IPS-NIHi11 (cell line): ENCODE measurements around the gene HMGCR.

Experiments used
- DNase-seq: peaks from one replicate; pipeline ENCODE4 v3.0.0; 2012; ENCODE audit warnings: mixed read lengths, low spot score

HMGCR gene

DNA sequence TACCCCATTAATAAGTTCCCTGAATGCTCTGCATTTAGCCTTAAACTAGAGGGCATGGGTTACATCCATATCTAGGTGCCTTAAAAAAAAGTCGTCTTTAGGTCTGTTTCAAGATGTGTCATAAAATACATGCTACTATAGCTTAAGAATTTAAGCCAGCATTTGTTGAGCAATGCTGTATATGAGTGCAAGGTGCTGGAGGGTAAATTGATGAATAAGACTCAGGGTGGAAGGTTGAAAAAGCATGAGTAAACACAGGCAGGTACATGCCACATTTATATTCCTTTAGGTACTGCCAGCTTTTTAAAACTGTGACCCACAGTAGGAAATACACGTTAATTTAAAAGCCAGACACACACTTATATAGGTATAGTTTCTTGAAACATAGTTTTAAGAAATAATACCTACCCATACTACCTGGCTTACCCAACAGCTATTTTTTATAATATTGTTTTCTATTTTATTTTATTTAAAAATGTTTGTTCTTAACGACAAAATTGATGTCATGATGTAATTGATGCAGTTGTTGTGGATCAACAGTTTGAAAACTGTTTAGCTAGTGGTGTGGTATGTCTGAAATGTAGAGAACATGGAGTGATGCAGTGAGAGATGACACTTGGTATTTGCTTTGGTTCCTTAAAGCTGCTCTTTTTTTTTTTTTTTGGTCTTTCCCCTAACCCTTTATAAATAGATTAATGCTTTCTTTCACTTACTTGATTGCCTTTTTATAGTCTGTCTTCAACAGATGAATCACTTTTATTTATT, 3.9 kb downstream of the HMGCR start:
- no peak for DNase-seq

DNA sequence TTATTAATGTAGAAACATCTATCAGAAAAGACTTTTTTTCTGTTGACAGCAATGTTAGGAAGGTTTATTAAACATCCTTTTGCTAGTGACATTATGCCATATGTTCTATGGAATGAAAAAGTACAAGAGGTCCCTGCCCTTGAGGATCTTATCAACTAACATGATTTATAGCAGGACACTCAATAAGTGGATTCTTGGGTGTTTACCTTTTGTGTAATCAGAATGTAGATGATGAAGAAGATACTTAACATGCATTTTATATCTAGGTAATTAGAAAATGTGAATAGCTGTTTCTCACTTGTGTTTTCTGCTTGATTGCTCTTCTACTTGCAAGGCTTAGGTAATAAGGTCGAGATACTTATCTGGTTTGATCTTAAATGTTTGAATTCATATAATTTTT, 4.9 kb downstream of the HMGCR start:
- DNase-seq, result no peak

DNA sequence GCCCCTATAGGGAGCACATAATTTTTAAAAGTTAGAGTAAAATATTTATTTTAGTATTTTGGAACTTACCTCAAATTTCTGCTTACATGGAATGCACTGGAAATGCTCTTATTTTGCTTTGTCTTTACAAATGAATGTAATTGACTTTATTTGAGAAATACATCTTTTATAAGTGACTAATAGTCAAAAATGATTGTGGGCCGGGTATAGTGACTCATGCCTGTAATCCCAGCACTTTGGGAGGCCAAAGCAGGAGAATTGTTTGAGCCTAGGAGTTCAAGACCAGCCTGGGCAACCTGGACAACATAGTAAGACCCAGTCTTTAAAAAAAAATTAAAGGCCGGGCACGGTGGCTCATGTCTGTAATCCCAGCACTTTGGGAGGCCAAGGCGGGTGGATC, 5.8 kb downstream of the HMGCR start:
- no peak for DNase-seq

DNA sequence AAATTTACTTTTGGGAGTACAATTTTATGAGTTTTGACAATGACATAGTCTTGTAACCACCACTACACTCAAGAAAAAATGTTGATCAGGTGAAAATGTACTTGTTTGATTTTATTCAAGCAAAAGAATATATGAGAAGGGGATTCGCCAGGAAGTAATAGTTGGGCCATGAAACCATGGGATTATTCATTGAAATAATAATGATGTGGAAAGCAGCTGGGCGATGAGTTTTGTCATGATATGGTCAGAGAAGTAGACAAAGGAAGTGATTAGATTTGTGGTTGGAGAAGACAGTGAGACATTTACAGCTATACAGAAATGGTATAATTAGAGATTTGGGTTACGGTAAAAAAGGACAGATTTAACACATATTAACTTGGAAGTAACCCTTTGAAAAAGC, 11.2 kb downstream of the HMGCR start:
- DNase-seq, result no peak

DNA sequence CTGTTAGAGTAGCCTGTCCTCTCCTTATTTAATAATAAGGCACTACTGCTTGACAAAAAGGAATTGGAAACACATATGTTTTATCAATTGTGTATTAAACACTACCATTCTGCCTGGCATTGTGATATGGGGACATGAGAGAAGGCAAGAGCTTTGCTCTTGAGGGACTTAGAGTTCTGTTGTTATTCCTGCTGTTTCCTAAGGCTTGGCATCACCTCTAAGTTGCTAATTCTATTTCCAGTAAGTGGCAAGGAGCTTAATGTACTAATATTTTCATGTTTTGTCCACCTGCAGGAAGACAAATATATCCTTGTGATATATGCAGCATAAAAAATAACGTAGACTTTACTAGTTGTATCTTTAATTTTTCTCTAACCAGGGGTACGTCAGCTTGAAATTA, 12.6 kb downstream of the HMGCR start:
- DNase-seq, result no peak

DNA sequence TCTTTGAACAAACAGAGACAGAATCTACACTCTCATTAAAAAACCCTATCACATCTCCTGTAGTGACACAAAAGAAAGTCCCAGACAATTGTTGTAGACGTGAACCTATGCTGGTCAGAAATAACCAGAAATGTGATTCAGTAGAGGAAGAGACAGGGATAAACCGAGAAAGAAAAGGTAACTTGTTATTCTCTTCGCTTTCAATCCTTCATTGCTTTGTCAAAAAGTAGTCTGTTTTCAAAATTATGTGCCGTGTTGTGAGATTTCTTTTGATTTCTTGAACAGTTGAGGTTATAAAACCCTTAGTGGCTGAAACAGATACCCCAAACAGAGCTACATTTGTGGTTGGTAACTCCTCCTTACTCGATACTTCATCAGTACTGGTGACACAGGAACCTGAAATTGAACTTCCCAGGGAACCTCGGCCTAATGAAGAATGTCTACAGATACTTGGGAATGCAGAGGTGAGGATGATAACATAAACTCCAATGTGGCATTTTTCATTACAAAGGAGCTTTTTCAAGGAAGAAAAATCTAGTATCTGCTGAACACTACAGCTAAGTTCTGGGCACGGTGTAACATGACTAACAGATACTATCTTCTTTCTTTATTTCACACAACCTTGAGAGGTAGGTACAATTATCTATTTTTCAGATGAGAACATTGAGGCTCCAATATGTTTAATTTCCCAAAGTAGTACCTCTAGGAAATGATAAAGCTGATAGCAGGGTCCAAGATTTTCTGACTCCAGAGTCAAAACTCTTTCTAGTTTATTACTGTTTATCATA, 14.3 kb downstream of the HMGCR start:
- no peak for DNase-seq

DNA sequence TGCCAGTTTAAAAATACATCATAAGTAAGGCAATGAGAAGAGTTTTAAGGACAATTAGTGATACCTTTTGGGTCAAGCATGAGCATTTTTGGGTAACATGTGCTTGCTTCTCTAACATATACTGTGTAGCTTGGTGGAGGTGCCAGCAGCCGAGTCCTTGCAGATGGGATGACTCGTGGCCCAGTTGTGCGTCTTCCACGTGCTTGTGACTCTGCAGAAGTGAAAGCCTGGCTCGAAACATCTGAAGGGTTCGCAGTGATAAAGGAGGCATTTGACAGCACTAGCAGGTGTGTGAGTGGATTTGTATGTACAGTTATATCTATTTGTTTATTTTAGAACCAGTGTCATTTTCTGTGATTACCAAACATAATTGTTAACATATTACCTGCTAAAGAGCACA, 18.2 kb downstream of the HMGCR start:
- DNase-seq, result no peak

DNA sequence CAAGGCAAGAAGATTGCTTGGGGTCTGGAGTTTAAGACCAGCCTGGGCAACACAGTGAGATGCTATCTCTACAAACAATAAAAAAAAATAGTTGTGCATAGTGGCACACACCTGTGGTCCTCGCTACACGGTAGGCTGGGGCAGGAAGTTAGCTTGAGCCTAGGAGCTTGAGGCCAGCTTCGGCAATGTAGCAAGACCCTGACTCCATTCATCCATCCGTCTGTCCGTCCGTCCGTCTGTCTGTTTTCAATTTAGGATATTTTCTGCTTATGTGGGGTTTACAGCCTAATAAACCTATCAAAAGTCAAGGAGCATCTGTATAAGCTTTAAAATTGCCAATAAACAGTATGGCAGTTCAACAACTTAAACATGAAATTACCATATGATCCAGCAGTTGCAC, 19.7 kb downstream of the HMGCR start:
- DNase-seq, result no peak

DNA sequence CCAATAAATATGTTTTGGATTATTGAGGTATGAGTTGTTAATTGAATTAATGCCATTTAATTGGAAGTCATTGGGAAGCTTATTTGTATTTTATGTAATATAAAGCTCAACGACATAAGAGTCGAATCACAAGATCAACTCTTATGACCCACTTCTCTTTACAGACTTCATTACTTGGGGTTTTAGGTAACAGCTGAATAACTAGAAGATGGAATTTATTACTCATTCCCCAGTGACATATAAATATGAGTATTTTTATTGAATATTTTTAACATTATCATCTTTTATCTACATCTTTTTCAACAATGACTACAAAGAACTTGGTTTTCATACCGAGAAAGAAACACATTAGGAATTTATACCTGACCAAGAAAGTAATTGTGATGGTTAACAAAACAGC, 21.1 kb downstream of the HMGCR start:
- DNase-seq, result no peak

DNA sequence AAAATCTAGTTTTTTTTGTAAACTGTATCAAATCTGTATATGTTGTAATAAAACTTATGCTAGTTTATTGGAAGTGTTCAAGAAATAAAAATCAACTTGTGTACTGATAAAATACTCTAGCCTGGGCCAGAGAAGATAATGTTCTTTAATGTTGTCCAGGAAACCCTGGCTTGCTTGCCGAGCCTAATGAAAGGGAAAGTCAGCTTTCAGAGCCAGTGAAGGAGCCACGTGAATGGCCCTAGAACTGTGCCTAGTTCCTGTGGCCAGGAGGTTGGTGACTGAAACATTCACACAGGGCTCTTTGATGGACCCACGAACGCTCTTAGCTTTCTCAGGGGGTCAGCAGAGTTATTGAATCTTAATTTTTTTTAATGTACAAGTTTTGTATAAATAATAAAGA, 24.3 kb downstream of the HMGCR start:
- no peak for DNase-seq

DNA sequence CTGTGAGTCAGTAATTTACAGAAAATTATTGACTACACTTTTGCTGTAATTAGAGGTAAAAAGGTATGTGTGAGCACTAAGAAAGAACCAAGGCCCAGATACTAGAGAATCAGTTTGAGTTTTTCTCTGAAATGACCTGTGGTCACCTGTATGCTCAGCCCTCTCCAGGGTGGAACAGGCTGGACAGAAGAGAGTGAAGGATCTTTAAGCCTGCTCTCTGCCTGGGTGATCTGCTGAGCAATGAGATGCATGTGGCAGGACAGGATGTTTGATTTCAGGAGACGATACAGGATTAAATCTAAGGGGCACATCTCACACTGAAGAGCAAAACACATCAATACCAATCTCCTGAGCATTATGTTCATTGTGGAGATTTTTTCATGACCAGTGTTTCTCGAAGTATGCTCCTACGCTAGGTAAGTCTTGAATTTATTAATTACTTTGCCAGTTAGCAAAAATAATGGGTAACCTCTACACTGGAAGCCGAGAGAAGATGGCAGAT, 25.5 kb downstream of the HMGCR start:
- DNase-seq, result no peak

DNA sequence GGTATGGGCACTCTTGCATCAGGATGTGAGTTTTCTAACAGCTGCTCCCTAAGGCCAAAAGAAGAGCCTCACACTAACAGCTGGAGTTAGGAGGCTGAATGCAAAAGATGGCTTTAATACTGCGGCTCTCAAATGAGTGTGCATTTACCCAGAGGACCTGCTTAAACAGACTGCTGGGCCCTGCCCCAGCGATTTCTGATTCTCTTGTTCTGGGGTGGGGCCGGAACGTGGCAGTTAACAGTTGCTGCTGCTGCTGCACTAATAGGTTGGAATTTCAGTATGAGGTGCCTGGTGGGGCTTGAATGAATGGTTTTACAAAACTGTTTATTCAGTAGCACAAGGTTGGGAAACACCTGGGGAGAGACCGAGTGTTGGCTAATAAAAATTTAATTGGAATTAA, 26.1 kb downstream of the HMGCR start:
- no peak for DNase-seq

DNA sequence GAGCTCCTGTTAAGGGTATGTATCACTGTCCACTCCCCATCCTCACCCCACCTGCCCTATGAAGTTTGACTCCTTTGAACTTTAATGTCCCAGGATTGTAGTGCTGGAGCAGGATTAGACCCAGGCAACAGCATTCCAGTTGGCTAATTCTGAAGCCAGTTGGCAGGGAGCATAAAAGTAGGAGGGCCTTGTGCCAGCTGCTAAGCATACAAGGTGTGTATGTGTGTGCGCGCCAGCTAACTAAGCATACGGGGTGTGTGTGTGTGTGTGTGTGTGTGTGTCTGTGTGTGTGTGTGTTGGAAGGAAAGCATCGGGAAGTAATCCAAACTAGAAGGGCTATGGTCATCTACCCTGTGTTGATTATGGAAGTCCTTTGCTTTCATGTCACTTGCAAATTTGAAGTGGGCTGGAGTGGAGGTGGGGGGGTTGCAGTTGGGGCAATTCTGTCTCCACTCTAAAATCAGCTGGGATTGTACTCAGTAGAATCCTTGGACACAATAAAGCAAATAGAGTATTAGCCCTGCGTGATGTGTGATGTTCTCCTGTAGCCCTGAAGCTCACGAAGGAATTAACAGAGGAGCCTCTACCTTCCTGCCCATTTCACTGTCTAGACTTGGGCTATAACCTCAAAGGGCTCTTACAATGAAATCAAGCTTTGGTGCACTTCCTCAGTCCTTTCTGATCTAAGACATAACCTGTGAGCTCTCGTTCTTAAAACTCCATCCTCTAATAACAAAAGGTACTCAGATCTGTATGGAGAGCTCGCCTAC, 26.9 kb downstream of the HMGCR start:
- DNase-seq, result no peak

DNA sequence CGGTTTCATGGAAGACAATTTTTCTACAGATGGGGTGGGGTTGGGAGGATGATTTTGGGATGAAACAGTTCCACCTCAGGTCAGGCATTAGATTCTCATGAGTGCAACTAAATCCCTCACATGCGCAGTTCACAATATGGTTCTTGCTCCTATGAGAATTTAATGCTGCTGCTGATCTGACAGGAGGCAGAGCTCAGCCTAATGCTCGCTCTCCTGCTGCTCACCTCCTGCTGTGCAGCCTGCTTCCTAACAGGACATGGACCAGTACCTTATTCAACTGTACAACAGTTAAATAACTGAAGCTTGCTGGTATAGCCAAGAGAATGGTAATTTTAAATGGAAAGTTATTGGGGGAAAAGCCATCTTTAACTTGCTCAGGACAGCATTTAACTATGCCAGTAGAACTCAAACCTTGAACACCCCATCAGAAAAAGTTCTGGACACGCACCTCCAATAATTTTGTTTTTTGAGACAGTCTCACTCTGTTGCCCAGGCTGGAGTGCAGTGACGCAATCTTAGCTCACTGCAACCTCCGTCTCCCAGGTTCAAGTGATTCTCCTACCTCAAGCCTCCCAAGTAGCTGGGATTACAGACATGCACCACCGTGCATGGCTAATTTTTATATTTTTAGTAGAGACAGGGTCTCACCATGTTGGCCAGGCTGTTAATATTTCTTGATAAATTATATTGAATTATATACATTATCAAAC, 27.7 kb downstream of the HMGCR start:
- no peak for DNase-seq

DNA sequence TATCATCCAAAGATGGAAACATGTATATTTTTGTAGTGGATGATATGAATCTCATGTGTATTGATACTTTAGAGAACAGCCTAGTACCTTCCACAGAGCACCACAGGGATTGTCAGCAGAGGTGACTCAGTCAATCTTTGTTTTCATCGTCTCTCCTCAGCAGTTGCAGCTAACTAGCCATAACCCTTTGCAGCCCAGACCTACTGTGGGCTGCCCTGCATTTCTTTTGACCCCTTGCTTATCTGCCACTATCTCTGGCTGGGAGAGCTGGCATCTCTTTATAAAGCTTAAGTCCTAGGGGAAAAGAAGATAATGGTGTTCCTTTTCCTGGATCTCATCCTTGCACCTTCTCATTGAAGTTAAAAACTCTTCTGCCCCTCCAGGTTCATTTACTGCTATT, 28.7 kb downstream of the HMGCR start:
- DNase-seq, result no peak

DNA sequence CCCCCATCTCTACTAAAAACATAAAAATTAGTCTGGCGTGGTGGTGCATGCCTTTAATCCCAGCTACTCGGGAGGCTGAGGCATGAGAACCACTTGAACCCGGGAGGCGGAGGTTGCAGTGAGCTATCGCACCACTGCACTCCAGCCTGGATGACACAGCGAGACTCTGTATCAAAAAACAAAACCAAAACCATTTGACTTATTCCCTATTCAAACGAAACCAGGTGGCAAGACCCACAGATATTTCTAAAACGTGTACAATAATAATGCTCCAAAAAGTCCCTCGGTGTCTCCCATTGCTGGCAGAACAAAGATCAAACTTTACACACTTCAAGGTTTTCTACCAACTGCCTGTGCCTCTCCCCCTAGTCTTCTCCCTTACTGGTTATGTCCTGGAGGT, 29.8 kb downstream of the HMGCR start:
- DNase-seq, result no peak

DNA sequence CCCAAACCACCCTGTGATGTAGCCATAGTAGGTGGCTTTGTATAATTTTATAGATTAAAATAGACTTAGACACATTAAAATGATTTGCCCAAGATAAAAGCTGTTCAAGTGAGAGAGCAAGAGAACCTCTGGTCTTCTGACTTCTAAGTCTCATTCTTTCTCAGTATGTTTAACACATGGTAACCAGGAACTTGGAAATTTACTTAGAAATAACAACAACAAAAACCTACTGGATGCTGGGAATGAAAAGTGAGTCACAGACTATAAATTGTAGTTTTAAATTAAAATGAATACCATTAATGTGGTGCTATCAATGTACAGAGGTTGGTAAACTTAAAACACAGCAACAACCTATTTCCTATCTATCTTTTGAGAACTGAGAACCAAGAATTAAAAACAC, 30.4 kb downstream of the HMGCR start:
- DNase-seq, result no peak

DNA sequence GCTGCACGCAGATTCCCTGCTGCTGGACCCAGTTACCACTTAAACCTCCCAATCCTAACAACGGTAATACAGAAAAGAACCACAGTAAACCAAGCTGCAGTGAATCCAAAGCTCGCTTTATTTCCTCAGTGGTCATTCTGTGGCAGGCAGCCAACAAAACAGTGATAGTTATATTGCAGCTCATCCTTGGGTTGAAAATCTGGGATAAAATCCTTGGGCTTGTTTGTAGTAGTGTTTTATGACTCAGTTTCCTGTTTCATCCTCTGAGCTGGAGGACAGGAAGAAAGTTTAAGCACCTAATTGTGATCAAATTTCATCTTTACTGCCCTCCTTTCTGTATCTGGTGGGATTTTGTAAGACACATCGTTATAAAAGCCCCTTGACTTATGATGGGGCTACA, 31.4 kb downstream of the HMGCR start:
- no peak for DNase-seq

DNA sequence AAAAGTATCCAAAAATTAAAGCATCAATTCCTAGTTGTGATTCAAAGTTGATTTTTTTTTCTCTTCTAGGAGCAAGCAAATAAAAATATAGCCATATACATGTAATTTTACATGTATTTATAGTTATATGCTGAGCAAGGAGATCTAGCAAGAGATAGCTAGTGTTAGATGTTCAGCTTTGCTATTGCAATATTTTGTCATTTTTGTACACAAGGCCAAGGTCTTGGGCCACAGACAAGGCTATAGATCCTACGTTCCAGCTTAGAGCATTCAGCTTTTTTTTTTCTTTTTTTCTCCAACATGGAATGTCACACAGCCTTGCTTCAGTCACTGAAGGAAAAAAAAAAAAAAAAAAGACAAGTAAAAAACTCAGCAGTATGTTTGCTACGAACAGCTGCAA, 36.8 kb downstream of the HMGCR start:
- DNase-seq, result no peak

DNA sequence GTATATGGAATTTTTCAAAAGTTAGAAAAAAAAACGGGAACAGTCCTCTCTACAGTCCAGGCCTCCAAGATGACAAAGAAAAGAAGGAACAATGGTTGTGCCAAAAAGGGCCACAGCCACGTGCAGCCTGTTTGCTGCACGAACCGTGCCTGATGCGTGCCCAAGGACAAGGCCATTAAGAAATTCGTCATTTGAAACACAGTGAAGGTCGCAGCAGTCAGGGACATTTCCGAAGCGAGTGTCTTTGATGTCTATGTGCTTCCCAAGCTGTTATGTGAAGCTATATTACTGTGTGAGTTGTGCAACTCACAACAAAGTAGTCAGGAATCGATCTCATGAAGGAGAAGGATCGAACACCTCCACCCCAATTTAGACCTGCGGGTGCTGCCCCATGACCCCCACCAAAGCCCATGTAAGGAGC, 37.4 kb downstream of the HMGCR start:
- DNase-seq, result no peak

DNA sequence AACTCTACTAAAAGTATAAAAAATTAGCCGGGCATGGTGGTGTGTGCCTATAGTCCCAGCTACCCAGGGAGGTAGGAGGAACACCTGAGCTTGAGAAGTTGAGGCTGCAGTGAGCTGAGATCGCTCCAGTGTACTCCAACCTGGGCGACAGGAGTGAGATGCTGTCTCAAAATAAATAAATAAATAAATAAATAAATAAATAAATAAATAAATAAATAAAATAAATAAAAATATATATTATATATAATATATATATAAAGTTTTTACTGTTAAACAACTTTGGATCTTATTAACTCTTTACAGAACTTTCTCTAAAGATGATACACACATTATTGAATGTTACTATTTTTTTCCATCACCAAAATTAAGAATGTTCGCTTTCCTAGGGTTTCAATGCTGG, 38.4 kb downstream of the HMGCR start:
- no peak for DNase-seq

DNA sequence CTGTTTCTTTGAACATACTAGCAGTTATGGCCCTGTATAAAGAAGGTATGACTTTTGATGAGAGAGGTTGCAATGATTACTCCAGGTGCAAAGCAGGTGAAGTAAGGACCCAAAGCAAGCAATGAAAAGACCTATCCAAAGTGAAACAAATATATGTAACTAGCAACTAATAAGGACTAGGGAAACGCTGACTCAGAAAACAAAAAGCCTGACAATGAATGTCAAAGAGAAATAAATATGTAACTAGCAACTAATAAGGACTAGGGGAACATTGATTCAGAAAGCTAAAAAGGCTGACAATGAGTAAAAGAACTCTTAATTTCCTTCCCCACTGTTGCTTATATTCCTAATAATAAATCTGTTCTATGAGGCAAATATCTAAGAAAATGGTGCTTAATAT, 43.1 kb downstream of the HMGCR start:
- no peak for DNase-seq
